Metanephros (tissue), 2 donors: Measurements from ENCODE around the gene HPS5. TPM values are rescaled to one million over a fixed set of nuclear protein-coding genes. Genes with fewer than 3 reads are reported as not detected.

ENCODE experiments used
- small RNA-seq: library from RNA; depleted of rRNA; stranded (forward); fragments of <200 nt; gene quantifications from one replicate; pipeline ENCODE3, GENCODE V24; 2014; ENCODE audit warnings: low replicate concordance
- total RNA-seq: library from RNA; depleted of rRNA; stranded (reverse); fragments of >200 nt; gene quantifications from one replicate; pipeline ENCODE4 v1.2.3, GENCODE V29; 2014

HPS5 gene, protein sequence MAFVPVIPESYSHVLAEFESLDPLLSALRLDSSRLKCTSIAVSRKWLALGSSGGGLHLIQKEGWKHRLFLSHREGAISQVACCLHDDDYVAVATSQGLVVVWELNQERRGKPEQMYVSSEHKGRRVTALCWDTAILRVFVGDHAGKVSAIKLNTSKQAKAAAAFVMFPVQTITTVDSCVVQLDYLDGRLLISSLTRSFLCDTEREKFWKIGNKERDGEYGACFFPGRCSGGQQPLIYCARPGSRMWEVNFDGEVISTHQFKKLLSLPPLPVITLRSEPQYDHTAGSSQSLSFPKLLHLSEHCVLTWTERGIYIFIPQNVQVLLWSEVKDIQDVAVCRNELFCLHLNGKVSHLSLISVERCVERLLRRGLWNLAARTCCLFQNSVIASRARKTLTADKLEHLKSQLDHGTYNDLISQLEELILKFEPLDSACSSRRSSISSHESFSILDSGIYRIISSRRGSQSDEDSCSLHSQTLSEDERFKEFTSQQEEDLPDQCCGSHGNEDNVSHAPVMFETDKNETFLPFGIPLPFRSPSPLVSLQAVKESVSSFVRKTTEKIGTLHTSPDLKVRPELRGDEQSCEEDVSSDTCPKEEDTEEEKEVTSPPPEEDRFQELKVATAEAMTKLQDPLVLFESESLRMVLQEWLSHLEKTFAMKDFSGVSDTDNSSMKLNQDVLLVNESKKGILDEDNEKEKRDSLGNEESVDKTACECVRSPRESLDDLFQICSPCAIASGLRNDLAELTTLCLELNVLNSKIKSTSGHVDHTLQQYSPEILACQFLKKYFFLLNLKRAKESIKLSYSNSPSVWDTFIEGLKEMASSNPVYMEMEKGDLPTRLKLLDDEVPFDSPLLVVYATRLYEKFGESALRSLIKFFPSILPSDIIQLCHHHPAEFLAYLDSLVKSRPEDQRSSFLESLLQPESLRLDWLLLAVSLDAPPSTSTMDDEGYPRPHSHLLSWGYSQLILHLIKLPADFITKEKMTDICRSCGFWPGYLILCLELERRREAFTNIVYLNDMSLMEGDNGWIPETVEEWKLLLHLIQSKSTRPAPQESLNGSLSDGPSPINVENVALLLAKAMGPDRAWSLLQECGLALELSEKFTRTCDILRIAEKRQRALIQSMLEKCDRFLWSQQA
- total RNA-seq: 25.2 TPM

DNA sequence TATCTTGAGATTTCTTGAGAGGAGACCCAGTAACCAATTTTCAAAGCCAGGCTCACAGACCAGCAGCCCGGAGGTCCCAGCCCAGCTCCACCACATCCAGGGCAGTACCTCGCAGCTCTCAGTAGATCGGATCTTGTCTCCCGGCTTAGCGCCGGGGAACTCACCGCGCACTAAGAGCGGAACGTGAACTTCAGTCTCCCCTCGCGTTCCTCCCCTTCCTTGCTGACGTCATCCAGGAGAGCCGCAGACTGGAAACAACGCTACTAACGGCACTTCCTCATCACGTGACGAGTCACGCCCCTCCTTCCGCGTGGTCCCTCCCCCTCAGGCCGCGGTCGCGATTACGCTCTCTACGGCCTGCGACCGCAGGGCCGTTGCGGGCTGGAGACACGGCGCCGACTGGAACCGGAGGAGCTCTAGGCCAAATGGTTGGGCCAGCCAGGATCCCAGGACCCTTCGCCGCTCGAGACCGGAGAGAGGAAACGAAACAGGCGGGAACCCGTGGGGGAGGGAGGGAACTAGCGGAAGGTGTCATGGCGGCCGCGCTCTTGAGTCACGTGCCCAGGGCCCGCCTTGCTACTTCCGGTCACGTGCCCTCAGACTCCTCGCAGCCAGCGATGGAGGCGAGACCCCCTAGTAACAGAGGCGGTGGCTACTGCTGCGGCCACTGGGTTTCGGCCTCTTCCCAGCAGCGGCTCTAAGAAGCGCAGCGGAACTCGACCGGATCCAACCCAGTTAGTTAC is at the start of gene HPS5, which contains the start of gene GTF2H1:
TSS of gene HPS5 (minus strand) at position 172 of the 743 bp plus-strand sequence. CDS start 4,282 bp downstream, outside the sequence.
TSS of gene GTF2H1 (plus strand) at position 599 of the 743 bp plus-strand sequence. CDS start 10,508 bp downstream, outside the sequence.

DNA sequence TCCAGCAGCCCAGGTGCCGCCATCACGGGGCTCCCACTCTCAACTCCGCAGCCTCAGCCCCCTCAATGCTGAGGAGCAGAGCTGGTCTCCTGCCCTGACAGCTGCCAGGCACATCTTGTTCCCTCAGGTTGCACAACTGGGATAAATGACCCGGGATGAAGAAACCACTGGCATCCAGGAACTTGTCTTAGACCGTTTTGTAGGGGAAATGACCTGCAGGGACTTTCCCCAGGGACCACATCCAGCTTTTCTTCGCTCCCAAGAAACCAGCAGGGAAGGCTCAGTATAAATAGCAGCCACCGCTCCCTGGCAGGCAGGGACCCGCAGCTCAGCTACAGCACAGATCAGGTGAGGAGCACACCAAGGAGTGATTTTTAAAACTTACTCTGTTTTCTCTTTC is 56.0 kb downstream of the HPS5 start, which contains the start of gene SAA1:
TSS of gene SAA1 (plus strand) at position 316 of the 400 bp plus-strand sequence. CDS start 624 bp downstream, outside the sequence.

DNA sequence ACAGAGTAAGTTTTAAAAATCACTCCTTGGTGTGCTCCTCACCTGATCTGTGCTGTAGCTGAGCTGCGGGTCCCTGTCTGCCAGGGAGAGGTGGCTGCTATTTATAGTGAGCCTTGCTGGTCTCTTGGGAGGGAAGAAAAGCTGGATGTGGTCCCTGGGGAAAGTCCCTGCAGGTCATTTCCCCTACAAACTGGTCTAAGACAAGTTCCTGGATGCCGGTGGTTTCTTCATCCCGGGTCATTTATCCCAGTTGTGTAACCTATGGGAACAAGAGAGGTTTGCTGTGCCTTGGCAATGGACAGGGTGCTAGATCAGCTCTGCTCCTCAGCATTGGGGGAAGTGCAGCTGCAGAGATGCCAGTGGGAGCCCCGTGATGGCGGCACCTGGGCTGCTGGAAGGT is 73.4 kb downstream of the HPS5 start, which contains the start of gene SAA2:
TSS of gene SAA2 (minus strand) at position 108 of the 400 bp plus-strand sequence. CDS start 657 bp downstream, outside the sequence.

DNA sequence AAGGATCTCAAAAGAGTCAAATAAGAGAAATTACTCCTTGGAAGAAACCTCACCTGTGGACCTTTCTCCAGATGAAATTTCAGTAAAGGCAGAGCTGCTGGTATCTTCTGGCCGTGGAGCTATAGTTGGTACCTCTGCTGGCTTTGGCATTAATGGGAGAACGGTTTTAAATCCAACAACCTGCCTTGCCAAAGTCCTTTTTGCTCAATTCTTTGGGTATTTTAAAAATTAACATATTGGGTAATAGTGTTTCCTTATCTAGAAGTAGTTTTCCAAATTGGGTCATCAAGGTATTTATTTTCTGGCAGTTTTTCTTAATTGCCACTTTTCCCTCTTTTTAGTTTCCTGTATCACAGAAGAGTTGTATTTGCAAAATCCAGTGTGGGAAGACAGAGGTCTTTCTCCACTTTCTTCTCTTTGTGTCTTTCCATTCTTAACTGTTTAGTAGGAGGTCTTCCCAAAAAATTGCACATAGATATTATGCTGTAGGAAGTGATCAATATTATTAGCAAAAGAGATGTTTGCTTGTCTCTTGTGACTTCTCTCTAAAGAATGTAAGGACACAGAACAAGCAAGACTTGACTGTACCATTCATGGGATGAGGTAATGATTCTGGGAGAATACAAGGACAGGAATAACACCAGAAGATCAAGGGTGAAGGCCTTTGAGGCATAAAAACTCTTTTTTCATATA is 85.1 kb downstream of the HPS5 start, which contains the start of gene SAA4:
TSS of gene SAA4 (minus strand) at position 139 of the 693 bp plus-strand sequence. CDS start 876 bp downstream, outside the sequence.

Small RNA genes within 50 kb of the gene (small RNA-seq; reads per million reads assigned to genes)
- gene RNA5SP333 (not detected), gene RNA5SP334 (not detected)

Other genes with a start within 250 kb of the HPS5 start
- gene SAAL1, start 216.1 kb downstream of the HPS5 start, total RNA-seq: 14.6 TPM
- gene MRGPRX3, start 189.6 kb downstream of the HPS5 start, total RNA-seq: not detected
- not detected for gene MRGPRX4, start 149.3 kb downstream of the HPS5 start, total RNA-seq
- not detected for gene SAA4, start 85.3 kb downstream of the HPS5 start, total RNA-seq
- gene SAA2, start 73.5 kb downstream of the HPS5 start, total RNA-seq: not detected
- not detected for gene SAA1, start 55.9 kb downstream of the HPS5 start, total RNA-seq
- gene GTF2H1, start 427 bp upstream of the HPS5 start, total RNA-seq: 50.1 TPM
- gene LDHA, start 72.4 kb upstream of the HPS5 start, total RNA-seq: 285 TPM
- gene LDHC, start 90.2 kb upstream of the HPS5 start, total RNA-seq: 0.23 TPM
- 0.12 TPM for gene LDHAL6A, start 133.7 kb upstream of the HPS5 start, total RNA-seq
- gene TSG101, start 204.8 kb upstream of the HPS5 start, total RNA-seq: 72.6 TPM